H1 (cell line): ENCODE data around the gene CDK5RAP2. TPM values are rescaled to one million over a fixed set of nuclear protein-coding genes. Genes with fewer than 3 reads are reported as not detected.

ENCODE experiments used
- CTCF ChIA-PET: fragments of 300-600 bp; sonication (Branson Sonifier 250); formaldehyde crosslinking; loops from one replicate; lab custom pipeline; 2021; ENCODE audit not compliant: partially characterized antibody; lab: Charles Lee
- POLR2A ChIA-PET: fragments of 300-600 bp; sonication (Branson Sonifier 250); formaldehyde crosslinking; loops from one replicate; lab custom pipeline; 2021; ENCODE audit warnings: inconsistent platforms; ENCODE audit not compliant: partially characterized antibody; lab: Charles Lee
- DNase-seq, 2 experiments: peaks; one replicate each; pipeline versions ENCODE4 v3.0.0 to v3.0.0-alpha.2; 2010 to 2022; ENCODE audit warnings: low spot score in 2 of 2, low read depth in 1 of 2, mixed read lengths in 1 of 2
- FAIRE-seq: peaks from 2 replicates; lab custom pipeline; 2011; peaks lifted over from hg19 to GRCh38; lab: Jason Lieb, UNC
- H2AFZ ChIP-seq: 2 replicates; pipeline ENCODE4 v1.8.1; 2012; ENCODE audit warnings: low read length, inconsistent platforms
- H2AK5ac ChIP-seq: 2 replicates; pipeline ENCODE4 v1.6.1; 2013; ENCODE audit warnings: low read depth, low read length
- H2BK120ac ChIP-seq: replicated peaks from 2 replicates; pipeline ENCODE3; 2013; ENCODE audit warnings: low read depth, low read length, inconsistent platforms
- H2BK12ac ChIP-seq: 2 replicates; pipeline ENCODE4 v1.6.1; 2013; ENCODE audit warnings: low read depth, low read length
- H2BK15ac ChIP-seq: 2 replicates; pipeline ENCODE4 v1.6.1; 2013; ENCODE audit warnings: low read length
- H2BK20ac ChIP-seq: 2 replicates; pipeline ENCODE4 v1.6.1; 2013; ENCODE audit warnings: low read length
- H2BK5ac ChIP-seq: 2 replicates; pipeline ENCODE4 v1.6.1; 2013; ENCODE audit warnings: low read depth, low read length
- H3K14ac ChIP-seq: 2 replicates; pipeline ENCODE4 v1.6.1; 2013; ENCODE audit warnings: inconsistent platforms; ENCODE audit not compliant: insufficient read length
- H3K18ac ChIP-seq: 2 replicates; pipeline ENCODE4 v1.6.1; 2013; ENCODE audit warnings: low read length; ENCODE audit errors: extremely low read depth
- H3K23ac ChIP-seq: 2 replicates; pipeline ENCODE4 v1.6.1; 2013; ENCODE audit warnings: inconsistent platforms; ENCODE audit not compliant: insufficient read length
- H3K23me2 ChIP-seq: 2 replicates; pipeline ENCODE4 v1.6.1; 2013; ENCODE audit warnings: low read depth, low read length
- H3K27ac ChIP-seq: 2 replicates; pipeline ENCODE4 v1.6.1; 2011; ENCODE audit warnings: low read depth, low read length, inconsistent platforms
- H3K27me3 ChIP-seq, 4 experiments: replicated peaks in 1 of 4; 1 replicate in 1 of 4; 2 replicates in 3 of 4; pipeline versions ENCODE4 v1.6.1 to v1.8.1; 2011 to 2013; ENCODE audit warnings: low read length in 3 of 4, mild to moderate bottlenecking in 3 of 4, inconsistent platforms in 2 of 4, mixed read lengths in 2 of 4, moderate library complexity in 1 of 4; ENCODE audit not compliant: control insufficient read depth in 3 of 4, insufficient read depth in 3 of 4; ENCODE audit errors: extremely low read depth in 1 of 4
- H3K36me3 ChIP-seq, 4 experiments: 2 replicates each; pipeline versions ENCODE4 v1.6.1 to v1.8.1; 2011 to 2013; ENCODE audit warnings: mild to moderate bottlenecking in 4 of 4, low read length in 3 of 4, moderate library complexity in 2 of 4, control low read depth in 1 of 4, inconsistent platforms in 1 of 4; ENCODE audit not compliant: insufficient read depth in 4 of 4, control insufficient read depth in 2 of 4
- H3K4ac ChIP-seq: replicated peaks from 2 replicates; pipeline ENCODE3; 2013; ENCODE audit warnings: low read length, low read depth, mixed read lengths, inconsistent platforms; ENCODE audit not compliant: insufficient read length
- H3K4me1 ChIP-seq, 4 experiments: replicated peaks in 1 of 4; 1 replicate in 1 of 4; 2 replicates in 3 of 4; pipeline versions ENCODE4 v1.6.1 to v1.8.1; 2011 to 2013; ENCODE audit warnings: low read length in 3 of 4, inconsistent platforms in 2 of 4, mixed read lengths in 1 of 4; ENCODE audit not compliant: insufficient read depth in 4 of 4, control insufficient read depth in 3 of 4
- H3K4me2 ChIP-seq, 2 experiments: 2 replicates each; pipeline versions ENCODE4 v1.6.1 to v1.8.1; 2011 to 2013; ENCODE audit warnings: low read depth in 2 of 2, low read length in 2 of 2, control low read depth in 1 of 2, inconsistent platforms in 1 of 2, mild to moderate bottlenecking in 1 of 2; ENCODE audit not compliant: insufficient read depth in 1 of 2
- H3K4me3 ChIP-seq, 4 experiments: fragments of 200-600, 300-600 bp in 1 of 4; sonication (generic), shearing (Covaris generic), sonication (Bioruptor Twin) in 1 of 4; 2 replicates each; pipeline versions ENCODE4 v1.5.1 to v1.8.1; 2011 to 2016; ENCODE audit warnings: low read length in 4 of 4, low read depth in 3 of 4, control low read depth in 2 of 4, inconsistent platforms in 2 of 4, mild to moderate bottlenecking in 2 of 4, mixed read lengths in 1 of 4, moderate library complexity in 1 of 4; ENCODE audit not compliant: insufficient read depth in 2 of 4; ENCODE audit errors: extremely low read depth in 1 of 4
- H3K56ac ChIP-seq: replicated peaks from 2 replicates; pipeline ENCODE3; 2013; ENCODE audit warnings: low read depth, mild to moderate bottlenecking, mixed read lengths, low read length, inconsistent platforms; ENCODE audit not compliant: insufficient read length
- H3K79me1 ChIP-seq: 2 replicates; pipeline ENCODE4 v1.6.1; 2013; ENCODE audit warnings: low read depth, low read length, control low read depth
- H3K79me2 ChIP-seq, 2 experiments: 2 replicates each; pipeline versions ENCODE4 v1.6.1 to v1.8.1; 2012 to 2013; ENCODE audit warnings: low read length in 2 of 2, mild to moderate bottlenecking in 2 of 2, inconsistent platforms in 1 of 2; ENCODE audit not compliant: insufficient read depth in 2 of 2, control insufficient read depth in 1 of 2
- H3K9ac ChIP-seq, 4 experiments: replicated peaks in 1 of 4; 1 replicate in 1 of 4; 2 replicates in 3 of 4; pipeline versions ENCODE4 v1.6.1 to v1.8.1; 2011 to 2013; ENCODE audit warnings: low read depth in 3 of 4, low read length in 3 of 4, control low read depth in 2 of 4, mild to moderate bottlenecking in 2 of 4, moderate library complexity in 2 of 4, inconsistent platforms in 1 of 4; ENCODE audit errors: extremely low read depth in 1 of 4
- H3K9me3 ChIP-seq, 2 experiments: 2 replicates each; pipeline versions ENCODE4 v1.6.1 to v1.8.1; 2012 to 2013; ENCODE audit warnings: mild to moderate bottlenecking in 2 of 2, moderate library complexity in 2 of 2, control low read depth in 1 of 2, inconsistent platforms in 1 of 2, low read depth in 1 of 2, low read length in 1 of 2, mixed read lengths in 1 of 2; ENCODE audit not compliant: insufficient read depth in 2 of 2
- H4K20me1 ChIP-seq, 2 experiments: replicated peaks in 1 of 2; 2 replicates each; pipeline versions ENCODE3 to v1.8.1; 2011 to 2013; ENCODE audit warnings: inconsistent platforms in 2 of 2, low read length in 2 of 2, mild to moderate bottlenecking in 1 of 2; ENCODE audit not compliant: insufficient read depth in 2 of 2, control insufficient read depth in 1 of 2
- H4K5ac ChIP-seq: 2 replicates; pipeline ENCODE4 v1.6.1; 2013; ENCODE audit warnings: low read length, low read depth, mixed read lengths, inconsistent platforms; ENCODE audit not compliant: insufficient read length
- H4K8ac ChIP-seq: 2 replicates; pipeline ENCODE4 v1.8.0; 2013; ENCODE audit warnings: mild to moderate bottlenecking, moderate library complexity, low read length, inconsistent platforms; ENCODE audit not compliant: insufficient read depth; ENCODE audit errors: extremely low read depth
- H4K91ac ChIP-seq: replicated peaks from 2 replicates; pipeline ENCODE3; 2013; ENCODE audit warnings: low read length, mixed read lengths, inconsistent platforms; ENCODE audit not compliant: insufficient read length
- ATF2 ChIP-seq: IDR thresholded peaks from 2 replicates; pipeline ENCODE4 v1.6.1; 2012; ENCODE audit warnings: low read length, inconsistent platforms
- CTBP2 ChIP-seq: IDR thresholded peaks from 2 replicates; pipeline ENCODE4 v1.7.0; 2011; ENCODE audit warnings: borderline replicate concordance, mild to moderate bottlenecking, moderate library complexity, mixed read lengths, low read length; ENCODE audit not compliant: insufficient read depth, insufficient read length
- E2F6 ChIP-seq: IDR thresholded peaks from 2 replicates; pipeline ENCODE4 v1.6.1; 2012; ENCODE audit warnings: inconsistent platforms
- PHF8 ChIP-seq: fragments of 200-600 bp; sonication (generic); conservative IDR thresholded peaks from 2 replicates; pipeline ENCODE4 v1.7.1; 2012; ENCODE audit warnings: low read depth, mild to moderate bottlenecking, inconsistent platforms, low read length, moderate library complexity
- SAP30 ChIP-seq: fragments of 300-600 bp; sonication (generic); IDR thresholded peaks from 2 replicates; pipeline ENCODE4 v1.7.1; 2012; ENCODE audit warnings: low read length, moderate library complexity, mild to moderate bottlenecking, inconsistent platforms; ENCODE audit not compliant: insufficient read depth, insufficient replicate concordance
- SIRT6 ChIP-seq: IDR thresholded peaks from one replicate; pipeline ENCODE4 v1.7.1; 2012; ENCODE audit warnings: low read length, inconsistent platforms
- SRF ChIP-seq: IDR thresholded peaks from 2 replicates; pipeline ENCODE4 v1.6.1; 2011; ENCODE audit warnings: mild to moderate bottlenecking, low read depth, low read length, moderate library complexity
- USF2 ChIP-seq: IDR thresholded peaks from 2 replicates; pipeline ENCODE4 v1.6.1; 2011; ENCODE audit warnings: low read length, improper control_type of control experiment
- YY1 ChIP-seq: IDR thresholded peaks from 2 replicates; pipeline ENCODE4 v1.6.1; 2011; ENCODE audit warnings: low read depth, mild to moderate bottlenecking, low read length
- ZNF274 ChIP-seq: IDR thresholded peaks from 2 replicates; pipeline ENCODE4 v1.7.0; 2012; ENCODE audit warnings: low read length, borderline replicate concordance; ENCODE audit errors: extremely low read depth
- WGBS, 2 experiments: shearing (Covaris generic) in 1 of 2; methylation state at CpG; one replicate each; pipeline versions ENCODE4 v1.1.6 to v1.1.7; 2013 to 2015; ENCODE audit warnings: low lambda C conversion rate in 2 of 2, mixed read lengths in 2 of 2, inconsistent platforms in 1 of 2, low coverage in 1 of 2, missing lambda C conversion rate in 1 of 2; ENCODE audit not compliant: insufficient replicate concordance in 2 of 2, insufficient coverage in 1 of 2, insufficient read length in 1 of 2; ENCODE audit errors: extremely low coverage in 1 of 2, missing lambda C conversion rate in 1 of 2; 5-methylcytosine and 5-hydroxymethylcytosine counted together
- polyA plus RNA-seq, 7 experiments: library from polyadenylated mRNA; depleted of rRNA in 3 of 7; stranded (reverse) in 5 of 7; unstranded in 2 of 7; fragments of >200 nt in 5 of 7; fragments of 200-250 nt in 2 of 7; gene quantifications; 1 replicate in 5 of 7; 2 replicates in 1 of 7; 4 replicates in 1 of 7; pipeline versions ENCODE4 v1.2.1 to v1.2.3, GENCODE V29; 2011 to 2013; ENCODE audit warnings: missing spikeins in 2 of 7, mixed read lengths in 2 of 7
- total RNA-seq: library from RNA; stranded (reverse); fragmentation: NEBNext Ultra II Directional; extraction: Animal tissue kit (Norgen Biotek cat#: 25700); gene quantifications from 2 replicates; pipeline ENCODE4 v1.2.1, GENCODE V29; 2021

Gene CDK5RAP2
- total and polyA plus RNA-seq, 2 of the 8 experiments (the other 6 are each of a cell fraction or from before 2014, with no cell fraction given), result 19.8 to 49.4 TPM

GRCh38 chr9:120456218-120456617 lies 123.7 kb downstream of the CDK5RAP2 start:
- CTCF ChIA-PET, result interaction anchor here (0.6 to 5.0 kb wide), 6 partner anchors 10 to 1001 kb away, joined by 3 to 25 read pairs (median 4); no protein-coding TSS in a partner anchor
- FAIRE-seq, result no peak
- TF ChIP-seq SIRT6 (no peak), ZNF274 (no peak), PHF8 (no peak), SRF (no peak), ATF2 (no peak), YY1 (no peak), SAP30 (no peak), CTBP2 (no peak), E2F6 (no peak), USF2 (no peak)

More at GRCh38 chr9:120456218-120456617, 123.7 kb downstream of the CDK5RAP2 start:
- Histone ChIP-seq H3K23me2 (no peaks in the 10 kb centered on the region), H3K79me2 (no peaks in the 10 kb centered on the region), H3K23ac (no peak overlapping the region), H2BK5ac (no peak overlapping the region), H2BK120ac (no peak overlapping the region), H2AFZ (no peak overlapping the region), H3K9me3 (no peaks in the 10 kb centered on the region), H3K4me1 (peaks cover 0 to 5% (median 0%) of the 10 kb centered on the region in 4 experiments; a peak in 2 of 7 replicates), H2BK20ac (no peak overlapping the region), H3K36me3 (peaks cover 0 to 17% (median 11%) of the 10 kb centered on the region in 4 experiments; a peak in 5 of 8 replicates), H4K8ac (no peak overlapping the region), H3K79me1 (no peaks in the 10 kb centered on the region; the same call in 1 of the 2 replicates), H3K18ac (no peak overlapping the region), H3K27me3 (no peaks in the 10 kb centered on the region), H3K4me2 (no peak overlapping the region), H3K4ac (no peak overlapping the region), H4K5ac (no peak overlapping the region), H3K56ac (no peak overlapping the region), H3K4me3 (no peak overlapping the region), H3K9ac (no peak overlapping the region), H3K27ac (no peak overlapping the region), H4K20me1 (peaks cover 0 to 2% of the 10 kb centered on the region in 2 experiments), H2BK15ac (no peak overlapping the region), H4K91ac (no peak overlapping the region), H2BK12ac (no peak overlapping the region), H3K14ac (no peak overlapping the region), H2AK5ac (no peak overlapping the region)
- no peak for DNase-seq
- 86% methylated on average over 3 of the region's 3 CpGs; no CpG with 5 or more reads in 1 of the 2 experiments for WGBS, 2 experiments
- POLR2A ChIA-PET, result no interaction called here
